ENCODE measurements around the gene OIP5.
"Not testable (repeated sequence)": the region's sequence is repeated elsewhere in the genome, so short reads cannot be mapped to it uniquely, and the experiment has no call there.

DNA sequence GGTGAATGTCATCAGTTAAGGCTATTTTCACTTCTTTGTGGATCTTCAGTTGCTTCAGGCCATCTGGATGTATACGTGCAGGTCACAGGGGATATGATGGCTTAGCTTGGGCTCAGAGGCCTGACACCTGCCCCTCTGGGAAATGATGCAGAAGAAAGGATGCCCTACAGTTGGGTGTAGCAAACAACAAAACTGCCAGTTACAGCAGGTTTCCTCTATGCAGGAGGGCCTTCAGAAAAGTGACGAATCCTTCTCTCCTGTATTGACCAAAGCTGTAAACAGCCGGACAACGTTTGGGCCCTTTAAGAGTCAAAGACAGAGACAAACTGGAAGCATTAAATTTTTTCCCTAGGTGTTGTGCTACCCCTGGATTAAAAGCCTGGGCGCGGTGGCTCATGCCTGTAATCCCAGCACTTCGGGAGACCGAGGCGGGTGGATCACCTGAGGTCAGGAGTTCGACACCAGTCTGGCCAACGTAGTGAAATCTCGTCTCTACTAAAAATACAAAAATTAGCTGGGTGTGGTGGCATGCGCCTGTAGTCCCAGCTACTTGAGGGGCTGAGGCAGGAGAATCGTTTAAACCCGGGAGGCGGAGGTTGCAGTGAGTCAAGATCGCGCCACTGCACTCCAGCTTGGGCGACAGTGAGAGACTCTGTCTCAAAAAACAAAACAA is 49.3 kb downstream of the OIP5 start:
- TF ChIP-seq RFX5 (IDR thresholded peaks at IDR 0.05; ENCODE audit: low read depth, low read length); RAD21 (IDR thresholded peaks at IDR 0.05; ENCODE audit: low read length); POLR2A (IDR thresholded peaks at IDR 0.05; ENCODE audit: low read depth, low read length); SMC3 (IDR thresholded peaks at IDR 0.05; ENCODE audit: low read depth, low read length); CTCF (conservative IDR thresholded peaks at IDR 0.05; ENCODE audit: low read depth, low read length); MXI1 (IDR thresholded peaks at IDR 0.05; ENCODE audit: borderline replicate concordance, low read depth, low read length): not testable (repeated sequence)
